GM18499 (cell line): ENCODE data around the gene IL9.

Experiments used
- ATAC-seq: cut with Tn5 transposase; IDR thresholded peaks from one replicate; pipeline ENCODE4 v1.9.1; 2021; ENCODE audit warnings: moderate number of reproducible peaks; ENCODE audit not compliant: insufficient read depth, unreplicated experiment

Gene IL9

GRCh38 chr5:135894276-135894675 is 1.4 kb downstream of the IL9 start:
- no peak for ATAC-seq

- ATAC-seq = no peak
Measured at GRCh38 chr5:135891791-135892190, 3.9 kb downstream of the IL9 start.

GRCh38 chr5:135891268-135891667 is 4.4 kb downstream of the IL9 start:
- ATAC-seq = no peak

GRCh38 chr5:135890867-135891266 is 4.8 kb downstream of the IL9 start:
- ATAC-seq = peak; percentile 39

- no peak for ATAC-seq
Measured at GRCh38 chr5:135890296-135890695, 5.3 kb downstream of the IL9 start.

GRCh38 chr5:135887881-135888614 is 7.6 kb downstream of the IL9 start:
- ATAC-seq = no peak

- ATAC-seq = peak; percentile 78
Measured at GRCh38 chr5:135887447-135887864, 8.2 kb downstream of the IL9 start.

GRCh38 chr5:135886136-135886535 is 9.5 kb downstream of the IL9 start:
- ATAC-seq = no peak

GRCh38 chr5:135885031-135885430 is 10.6 kb downstream of the IL9 start:
- no peak for ATAC-seq

- ATAC-seq = no peak
Measured at GRCh38 chr5:135883441-135883840, 12.2 kb downstream of the IL9 start.

GRCh38 chr5:135883026-135883425 is 12.6 kb downstream of the IL9 start:
- no peak for ATAC-seq

- ATAC-seq = no peak
Measured at GRCh38 chr5:135881819-135882218, 13.8 kb downstream of the IL9 start.

GRCh38 chr5:135881244-135881643 is 14.4 kb downstream of the IL9 start:
- no peak for ATAC-seq

- ATAC-seq = no peak
Measured at GRCh38 chr5:135880801-135881200, 14.8 kb downstream of the IL9 start.

- no peak for ATAC-seq
Measured at GRCh38 chr5:135880278-135880677, 15.4 kb downstream of the IL9 start.

- no peak for ATAC-seq
Measured at GRCh38 chr5:135879591-135879990, 16.1 kb downstream of the IL9 start.

- ATAC-seq = no peak
Measured at GRCh38 chr5:135878156-135878620, 17.5 kb downstream of the IL9 start.

- no peak for ATAC-seq
Measured at GRCh38 chr5:135877570-135878155, 18.0 kb downstream of the IL9 start.

- no peak for ATAC-seq
Measured at GRCh38 chr5:135876146-135876545, 19.5 kb downstream of the IL9 start.

GRCh38 chr5:135875567-135875966 is 20.1 kb downstream of the IL9 start:
- ATAC-seq = no peak

- ATAC-seq = no peak
Measured at GRCh38 chr5:135874461-135874860, 21.2 kb downstream of the IL9 start.

- ATAC-seq = no peak
Measured at GRCh38 chr5:135873831-135874230, 21.8 kb downstream of the IL9 start.
